Activated naive CD8-positive, alpha-beta T cell treated with anti-CD3 and anti-CD28 coated beads, Interleukin-2, amount 10 ng/mL, durations not matched to agents 7 days and 5 days (primary cell): ENCODE data around the gene APOA4. TPM values are rescaled to one million over a fixed set of nuclear protein-coding genes. Genes with fewer than 3 reads are reported as not detected.

Experiments used
- ATAC-seq: fragments of 150-1000 bp; cut with Tn5 transposase; one replicate; pipeline ENCODE4 v1.10.0; 2021; ENCODE audit warnings: low read depth, moderate library complexity
- POLR2A ChIA-PET: fragments of 350-600 bp; sonication (Branson Sonifier 250); formaldehyde crosslinking; loops from one replicate; lab custom pipeline; 2021; ENCODE audit warnings: antibody characterized with exemption; lab: Charles Lee
- DNase-seq: peaks from one replicate; pipeline ENCODE4 v3.0.0; 2021
- H3K27ac Mint-ChIP-seq: one replicate; pipeline ENCODE4 v1.8.0; 2022; ENCODE audit warnings: mild to moderate bottlenecking, mixed read lengths
- H3K27me3 Mint-ChIP-seq: one replicate; pipeline ENCODE4 v1.8.0; 2022; ENCODE audit warnings: mild to moderate bottlenecking, moderate library complexity, mixed read lengths
- H3K36me3 Mint-ChIP-seq: one replicate; pipeline ENCODE4 v1.8.0; 2021; ENCODE audit warnings: mild to moderate bottlenecking, mixed read lengths
- H3K4me1 Mint-ChIP-seq: one replicate; pipeline ENCODE4 v1.8.0; 2021; ENCODE audit warnings: mixed read lengths
- H3K4me3 Mint-ChIP-seq: one replicate; pipeline ENCODE4 v1.8.0; 2022; ENCODE audit warnings: mild to moderate bottlenecking, moderate library complexity, mixed read lengths
- H3K9me3 Mint-ChIP-seq: one replicate; pipeline ENCODE4 v1.8.0; 2021; ENCODE audit warnings: mixed read lengths
- total RNA-seq, 2 experiments: library from RNA; stranded (reverse); gene quantifications; one replicate each; pipeline ENCODE4 v1.2.3, GENCODE V29; 2021

The APOA4 gene
- not detected for total RNA-seq

- H3K9me3 Mint-ChIP-seq: no peaks in the 10 kb centered on the region
- H3K27me3 Mint-ChIP-seq: peaks cover 2% of the 10 kb centered on the region
- no peaks in the 10 kb centered on the region for H3K36me3 Mint-ChIP-seq
- ATAC-seq (no peak), DNase-seq (no peak)
- no peaks in the 10 kb centered on the region for H3K4me1 Mint-ChIP-seq
- no peak within 1 kb of the TSS for H3K4me3 Mint-ChIP-seq
- POLR2A ChIA-PET: interaction anchor here (1.2 kb wide), 1 partner anchor 11 kb away, joined by 3 read pairs; no protein-coding TSS in a partner anchor
- no peak within 1 kb of the TSS for H3K27ac Mint-ChIP-seq
Observed at GRCh38 chr11:116823031-116823843, at the start of gene APOA4. APOA4 (minus strand) TSS chr11:116823304; CDS start chr11:116823191, 113 bp downstream.

GRCh38 chr11:116871248-116871647 lies 48.1 kb upstream of the APOA4 start:
- Mint-ChIP-seq H3K27ac (no peak overlapping the region), H3K4me1 (peaks cover 8% of the 10 kb centered on the region), H3K9me3 (no peaks in the 10 kb centered on the region), H3K36me3 (peaks cover 25% of the 10 kb centered on the region), H3K27me3 (no peaks in the 10 kb centered on the region), H3K4me3 (no peak overlapping the region)
- ATAC-seq (no peak), DNase-seq (no peak)
- POLR2A ChIA-PET: no interaction called here

- H3K27ac Mint-ChIP-seq: no peak overlapping the region
- no peak overlapping the region for H3K4me3 Mint-ChIP-seq
- no peaks in the 10 kb centered on the region for H3K27me3 Mint-ChIP-seq
- POLR2A ChIA-PET: no interaction called here
- H3K4me1 Mint-ChIP-seq: peaks cover 8% of the 10 kb centered on the region
- H3K9me3 Mint-ChIP-seq: no peaks in the 10 kb centered on the region
- DNase-seq (no peak), ATAC-seq (no peak)
- peaks cover 26% of the 10 kb centered on the region for H3K36me3 Mint-ChIP-seq
Observed at GRCh38 chr11:116870054-116870453, 47.0 kb upstream of the APOA4 start.

GRCh38 chr11:116869610-116870009 lies 46.5 kb upstream of the APOA4 start:
- Mint-ChIP-seq H3K36me3 (peaks cover 24% of the 10 kb centered on the region), H3K4me1 (peaks cover 8% of the 10 kb centered on the region), H3K9me3 (no peaks in the 10 kb centered on the region), H3K27ac (no peak overlapping the region), H3K4me3 (no peak overlapping the region), H3K27me3 (no peaks in the 10 kb centered on the region)
- no peak for DNase-seq
- no peak for ATAC-seq
- POLR2A ChIA-PET: no interaction called here

GRCh38 chr11:116868066-116868465 lies 45.0 kb upstream of the APOA4 start:
- Mint-ChIP-seq H3K36me3 (peaks cover 23% of the 10 kb centered on the region), H3K27me3 (no peaks in the 10 kb centered on the region)
- no peak for ATAC-seq

GRCh38 chr11:116867619-116868018 lies 44.5 kb upstream of the APOA4 start:
- POLR2A ChIA-PET: no interaction called here
- Mint-ChIP-seq H3K4me1 (peaks cover 8% of the 10 kb centered on the region), H3K36me3 (peaks cover 23% of the 10 kb centered on the region)

More at GRCh38 chr11:116868066-116868465, 45.0 kb upstream of the APOA4 start:
- H3K4me3 Mint-ChIP-seq: no peak overlapping the region
- no peaks in the 10 kb centered on the region for H3K9me3 Mint-ChIP-seq
- POLR2A ChIA-PET: no interaction called here
- H3K4me1 Mint-ChIP-seq: peaks cover 8% of the 10 kb centered on the region
- DNase-seq: no peak
- no peak overlapping the region for H3K27ac Mint-ChIP-seq

GRCh38 chr11:116866804-116867455 lies 43.8 kb upstream of the APOA4 start:
- peaks cover 23% of the 10 kb centered on the region for H3K36me3 Mint-ChIP-seq
- no peak overlapping the region for H3K27ac Mint-ChIP-seq
- no peak for DNase-seq
- H3K27me3 Mint-ChIP-seq: no peaks in the 10 kb centered on the region
- H3K4me1 Mint-ChIP-seq: peaks cover 8% of the 10 kb centered on the region
- POLR2A ChIA-PET: no interaction called here
- H3K4me3 Mint-ChIP-seq: no peak overlapping the region
- ATAC-seq: no peak
- H3K9me3 Mint-ChIP-seq: no peaks in the 10 kb centered on the region

More at GRCh38 chr11:116867619-116868018, 44.5 kb upstream of the APOA4 start:
- DNase-seq (no peak), ATAC-seq (no peak)
- Mint-ChIP-seq H3K4me3 (no peak overlapping the region), H3K9me3 (no peaks in the 10 kb centered on the region), H3K27me3 (no peaks in the 10 kb centered on the region), H3K27ac (no peak overlapping the region)

GRCh38 chr11:116865696-116866095 lies 42.6 kb upstream of the APOA4 start:
- H3K27ac Mint-ChIP-seq: no peak overlapping the region
- H3K4me1 Mint-ChIP-seq: peaks cover 7% of the 10 kb centered on the region
- POLR2A ChIA-PET: no interaction called here
- H3K27me3 Mint-ChIP-seq: no peaks in the 10 kb centered on the region
- peaks cover 26% of the 10 kb centered on the region for H3K36me3 Mint-ChIP-seq
- ATAC-seq (no peak), DNase-seq (no peak)
- no peak overlapping the region for H3K4me3 Mint-ChIP-seq
- H3K9me3 Mint-ChIP-seq: no peaks in the 10 kb centered on the region

GRCh38 chr11:116864531-116864930 lies 41.4 kb upstream of the APOA4 start:
- POLR2A ChIA-PET: no interaction called here
- Mint-ChIP-seq H3K36me3 (peaks cover 24% of the 10 kb centered on the region), H3K9me3 (no peaks in the 10 kb centered on the region), H3K4me1 (peaks cover 4% of the 10 kb centered on the region), H3K27me3 (no peaks in the 10 kb centered on the region), H3K4me3 (no peak overlapping the region), H3K27ac (no peak overlapping the region)
- ATAC-seq: no peak
- DNase-seq: no peak

GRCh38 chr11:116862951-116863350 lies 39.8 kb upstream of the APOA4 start:
- POLR2A ChIA-PET: interaction anchor here (1.6 kb wide), 1 partner anchor 9 kb away, joined by 5 read pairs; no protein-coding TSS in a partner anchor
- H3K36me3 Mint-ChIP-seq: peaks cover 28% of the 10 kb centered on the region
- DNase-seq (no peak), ATAC-seq (no peak)
- no peaks in the 10 kb centered on the region for H3K27me3 Mint-ChIP-seq
- peaks cover 4% of the 10 kb centered on the region for H3K4me1 Mint-ChIP-seq
- H3K27ac Mint-ChIP-seq: no peak overlapping the region
- H3K9me3 Mint-ChIP-seq: no peaks in the 10 kb centered on the region
- no peak overlapping the region for H3K4me3 Mint-ChIP-seq

GRCh38 chr11:116862185-116862584 lies 39.1 kb upstream of the APOA4 start:
- POLR2A ChIA-PET: interaction anchor here (1.6 kb wide), 1 partner anchor 8 kb away, joined by 5 read pairs; no protein-coding TSS in a partner anchor
- no peak overlapping the region for H3K4me3 Mint-ChIP-seq
- no peak overlapping the region for H3K27ac Mint-ChIP-seq
- no peaks in the 10 kb centered on the region for H3K27me3 Mint-ChIP-seq
- no peaks in the 10 kb centered on the region for H3K9me3 Mint-ChIP-seq
- no peak for ATAC-seq
- peaks cover 4% of the 10 kb centered on the region for H3K4me1 Mint-ChIP-seq
- no peak for DNase-seq
- peaks cover 23% of the 10 kb centered on the region for H3K36me3 Mint-ChIP-seq

- peaks cover 27% of the 10 kb centered on the region for H3K36me3 Mint-ChIP-seq
- H3K27me3 Mint-ChIP-seq: no peaks in the 10 kb centered on the region
- ATAC-seq: no peak
Observed at GRCh38 chr11:116861539-116861938, 38.4 kb upstream of the APOA4 start.

GRCh38 chr11:116860303-116860702 lies 37.2 kb upstream of the APOA4 start:
- DNase-seq: no peak
- Mint-ChIP-seq H3K4me1 (peaks cover 10% of the 10 kb centered on the region), H3K27me3 (no peaks in the 10 kb centered on the region), H3K4me3 (no peak overlapping the region), H3K36me3 (peaks cover 31% of the 10 kb centered on the region), H3K27ac (no peak overlapping the region), H3K9me3 (no peaks in the 10 kb centered on the region)
- POLR2A ChIA-PET: no interaction called here
- no peak for ATAC-seq

More at GRCh38 chr11:116861539-116861938, 38.4 kb upstream of the APOA4 start:
- H3K4me3 Mint-ChIP-seq: no peak overlapping the region
- H3K9me3 Mint-ChIP-seq: no peaks in the 10 kb centered on the region
- no peak overlapping the region for H3K27ac Mint-ChIP-seq
- peaks cover 4% of the 10 kb centered on the region for H3K4me1 Mint-ChIP-seq
- DNase-seq: no peak
- POLR2A ChIA-PET: interaction anchor here (1.6 kb wide), 1 partner anchor 7 kb away, joined by 5 read pairs; no protein-coding TSS in a partner anchor
